ENCODE results near the gene GID8. TPM values are rescaled to one million over a fixed set of nuclear protein-coding genes. Genes with fewer than 3 reads are reported as not detected.

The GID8 gene
- total RNA-seq, 3 donors from 2014 or later: 42.7 to 52.9 (median 47.4) TPM

DNA sequence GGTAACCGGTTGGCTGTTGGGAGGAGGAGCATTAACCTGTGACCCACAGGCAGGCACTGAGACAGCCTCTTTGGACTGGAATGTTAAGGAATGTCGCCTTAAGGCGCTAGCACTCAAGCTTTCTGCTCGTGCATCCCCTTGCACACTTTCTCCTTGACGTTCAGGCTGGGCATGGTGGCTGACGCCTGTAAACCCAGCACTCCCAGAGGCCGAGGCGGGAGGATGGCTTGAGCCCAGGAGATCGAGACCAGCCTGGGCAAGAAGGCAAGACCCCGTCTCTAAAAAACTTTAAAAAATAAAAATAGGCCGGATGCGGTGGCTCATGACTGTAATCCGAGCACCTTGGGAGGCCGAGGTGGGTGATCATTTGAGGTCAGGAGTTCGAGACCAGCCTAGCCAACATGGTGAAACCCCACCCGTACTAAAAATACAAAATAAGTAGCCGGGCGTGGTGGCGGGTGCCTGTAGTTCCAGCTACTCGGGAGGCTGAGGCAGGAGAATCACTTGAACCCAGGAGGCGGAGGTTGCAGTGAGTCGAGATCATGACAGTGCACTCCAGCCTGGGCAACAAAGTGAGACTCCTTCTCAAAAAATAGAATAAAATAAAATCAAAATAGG, 1.9 kb upstream of the GID8 start:
- DNase-seq: no peak
- no peaks in the 10 kb centered on the region for H3K27me3 Mint-ChIP-seq (ENCODE audit: low read depth)
- H3K4me1 Mint-ChIP-seq (ENCODE audit: low read depth): peaks cover 40% of the 10 kb centered on the region
- no peak overlapping the region for H3K4me3 Mint-ChIP-seq
- no peaks in the 10 kb centered on the region for H3K9me3 Mint-ChIP-seq
- H3K36me3 Mint-ChIP-seq (ENCODE audit: insufficient read depth): peaks cover 9% of the 10 kb centered on the region
- ATAC-seq: no peak

DNA sequence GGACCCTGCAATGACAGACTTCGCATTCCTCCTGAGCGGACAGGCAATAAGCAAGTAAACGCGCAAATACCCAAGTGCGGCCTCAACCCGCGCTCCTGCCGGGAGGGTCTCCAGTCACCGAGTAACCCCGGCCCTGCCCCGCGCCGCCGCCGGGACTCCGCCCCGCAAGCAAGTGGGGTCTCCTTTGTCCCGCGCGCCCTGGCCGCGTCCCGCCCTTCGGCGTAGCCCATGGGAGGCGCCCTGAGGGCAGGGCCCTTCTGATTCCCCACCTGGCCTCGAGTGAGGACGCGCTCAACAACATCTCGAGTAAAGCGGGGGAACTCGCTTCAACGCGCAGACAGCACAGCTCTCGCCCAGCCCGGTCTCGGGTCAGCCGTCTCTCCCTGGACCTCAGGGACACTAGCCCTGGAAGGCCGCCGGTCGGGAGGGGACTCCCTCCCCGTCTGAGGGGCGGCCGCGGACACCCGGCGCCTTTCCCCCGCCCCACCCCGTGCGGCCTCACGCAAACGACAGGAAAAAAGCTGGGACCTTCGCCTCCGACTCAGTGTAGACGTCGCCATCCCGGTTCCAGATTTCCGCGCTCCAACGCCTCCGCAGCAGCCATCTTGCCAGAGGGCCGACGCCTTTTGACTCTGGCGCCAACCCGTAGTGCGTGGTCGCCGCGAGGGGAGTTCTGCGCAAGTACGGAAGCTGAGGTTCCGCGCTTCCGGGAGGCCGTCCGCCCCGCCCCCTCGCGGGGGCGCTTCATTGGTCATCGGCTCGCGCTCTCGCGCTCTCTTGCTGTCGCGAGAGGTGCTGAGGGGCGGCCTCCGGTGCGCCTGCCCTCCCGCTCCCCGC, 461 bp upstream of the GID8 start:
- Mint-ChIP-seq H3K4me3 (no peak overlapping the region), H3K27me3 (ENCODE audit: low read depth) (no peaks in the 10 kb centered on the region), H3K4me1 (ENCODE audit: low read depth) (peaks cover 42% of the 10 kb centered on the region), H3K36me3 (ENCODE audit: insufficient read depth) (peaks cover 16% of the 10 kb centered on the region), H3K9me3 (no peaks in the 10 kb centered on the region)
- ATAC-seq: peak; percentile 87 to 88
- DNase-seq: peak; percentile 97

DNA sequence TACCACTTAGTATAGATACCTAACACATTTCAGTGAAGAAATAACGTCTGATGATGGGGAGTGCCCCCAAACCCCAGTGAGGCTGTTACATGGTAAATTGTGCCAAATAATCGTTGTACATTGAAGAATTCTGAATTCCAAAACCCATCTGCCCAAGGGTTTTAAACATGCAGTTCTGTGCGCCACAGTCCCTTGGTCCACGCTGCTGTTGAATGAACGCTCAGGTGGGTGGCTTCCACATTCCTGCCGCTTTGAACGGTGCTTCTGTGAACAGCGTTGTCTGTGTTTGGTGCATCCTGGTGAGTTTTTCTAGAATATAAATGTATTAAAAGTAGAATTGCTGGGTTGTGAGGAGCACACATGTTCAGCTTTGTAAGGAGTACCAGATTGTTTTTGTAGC, 2.9 kb downstream of the GID8 start:
- no peak overlapping the region for H3K4me3 Mint-ChIP-seq
- peaks cover 25% of the 10 kb centered on the region for H3K36me3 Mint-ChIP-seq (ENCODE audit: insufficient read depth)
- peaks cover 33% of the 10 kb centered on the region for H3K4me1 Mint-ChIP-seq (ENCODE audit: low read depth)
- H3K9me3 Mint-ChIP-seq: no peaks in the 10 kb centered on the region
- DNase-seq (no peak), ATAC-seq (no peak)
- H3K27me3 Mint-ChIP-seq (ENCODE audit: low read depth): no peaks in the 10 kb centered on the region

DNA sequence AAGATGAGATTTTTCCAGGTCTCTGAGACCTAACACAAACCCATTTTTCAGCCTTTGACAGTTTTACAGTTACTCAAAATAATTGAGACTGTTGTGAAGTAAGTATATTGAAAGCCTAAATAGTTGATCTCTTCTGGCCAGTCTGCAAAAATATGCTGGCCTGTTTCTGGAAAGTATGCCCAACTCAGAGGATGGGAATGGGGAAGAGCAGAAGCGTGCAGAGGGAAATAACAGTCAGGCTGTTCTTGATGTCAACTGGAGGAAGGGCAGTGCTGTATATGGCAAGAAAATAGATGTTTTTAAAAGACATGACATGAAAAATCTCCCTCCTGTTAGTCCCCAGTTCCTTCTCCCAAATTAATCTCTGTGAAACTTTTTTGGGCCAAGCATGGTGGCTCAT, 3.8 kb downstream of the GID8 start:
- Mint-ChIP-seq H3K9me3 (no peaks in the 10 kb centered on the region), H3K36me3 (ENCODE audit: insufficient read depth) (peaks cover 25% of the 10 kb centered on the region), H3K4me3 (no peak overlapping the region), H3K27me3 (ENCODE audit: low read depth) (no peaks in the 10 kb centered on the region), H3K4me1 (ENCODE audit: low read depth) (peaks cover 30% of the 10 kb centered on the region)
- DNase-seq: no peak
- no peak for ATAC-seq

DNA sequence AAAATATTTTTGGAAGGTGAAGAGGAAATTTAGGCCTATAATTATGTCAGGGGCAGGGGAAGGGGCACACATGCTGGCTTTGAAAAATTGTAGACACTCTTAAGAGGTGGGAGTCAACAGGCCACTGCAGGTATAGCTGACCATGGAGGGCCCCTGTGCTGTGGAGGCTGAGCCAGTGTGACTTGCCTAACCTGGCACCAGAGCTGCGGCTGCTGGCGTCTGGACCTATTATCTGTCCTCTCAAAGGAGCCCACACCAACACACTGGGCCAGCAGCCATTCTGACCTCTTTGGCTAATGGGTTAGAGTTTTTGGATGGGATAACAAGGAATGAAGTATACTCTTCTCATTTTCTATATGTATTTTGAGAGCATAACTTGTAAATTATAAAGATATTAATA, 4.5 kb downstream of the GID8 start:
- H3K9me3 Mint-ChIP-seq: no peaks in the 10 kb centered on the region

DNA sequence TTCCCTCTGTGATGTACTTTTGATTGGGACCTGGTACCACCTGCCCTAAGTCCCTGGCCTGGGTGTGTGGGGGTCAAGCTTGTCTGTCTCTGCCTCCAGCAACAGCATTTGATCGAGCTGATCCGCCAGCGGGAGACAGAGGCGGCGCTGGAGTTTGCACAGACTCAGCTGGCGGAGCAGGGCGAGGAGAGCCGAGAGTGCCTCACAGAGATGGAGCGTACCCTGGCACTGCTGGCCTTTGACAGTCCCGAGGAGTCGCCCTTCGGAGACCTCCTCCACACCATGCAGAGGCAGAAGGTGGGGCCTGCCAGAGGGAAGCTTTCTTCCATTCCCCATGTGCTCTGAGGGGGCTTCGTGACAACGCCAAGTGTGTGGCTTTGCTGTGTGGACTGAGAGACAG, 5.4 kb downstream of the GID8 start:
- DNase-seq: no peak
- ATAC-seq: no peak
- no peaks in the 10 kb centered on the region for H3K9me3 Mint-ChIP-seq
- peaks cover 37% of the 10 kb centered on the region for H3K36me3 Mint-ChIP-seq (ENCODE audit: insufficient read depth)
- peaks cover 30% of the 10 kb centered on the region for H3K4me1 Mint-ChIP-seq (ENCODE audit: low read depth)
- no peaks in the 10 kb centered on the region for H3K27me3 Mint-ChIP-seq (ENCODE audit: low read depth)
- H3K4me3 Mint-ChIP-seq: no peak overlapping the region

More for the DNA sequence above, 4.5 kb downstream of the GID8 start:
- Mint-ChIP-seq H3K36me3 (ENCODE audit: insufficient read depth) (peaks cover 30% of the 10 kb centered on the region), H3K4me1 (ENCODE audit: low read depth) (peaks cover 30% of the 10 kb centered on the region), H3K4me3 (no peak overlapping the region), H3K27me3 (ENCODE audit: low read depth) (no peaks in the 10 kb centered on the region)
- ATAC-seq: no peak
- DNase-seq: no peak

DNA sequence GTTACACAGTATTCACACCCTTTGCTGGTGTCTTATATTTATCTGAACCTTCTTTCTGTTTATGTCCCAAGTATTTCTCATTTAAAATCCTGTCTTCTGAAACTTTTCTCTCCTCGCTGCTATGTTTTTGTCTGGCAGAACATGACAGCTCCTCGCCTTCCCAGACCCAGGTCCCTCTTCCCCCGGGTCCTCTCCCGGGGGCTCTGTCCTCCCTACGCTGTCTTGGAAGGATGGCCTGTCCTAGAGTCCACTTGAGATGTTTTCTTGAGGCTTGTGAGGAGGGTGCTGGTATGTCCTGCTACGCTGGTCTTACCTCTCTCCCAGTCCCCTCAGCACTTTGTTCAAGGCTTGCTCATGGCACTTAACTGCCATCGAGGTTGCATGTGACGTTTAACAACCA, 6.2 kb downstream of the GID8 start:
- DNase-seq (no peak), ATAC-seq (no peak)
- peaks cover 44% of the 10 kb centered on the region for H3K36me3 Mint-ChIP-seq (ENCODE audit: insufficient read depth)
- H3K4me1 Mint-ChIP-seq (ENCODE audit: low read depth): peaks cover 25% of the 10 kb centered on the region
- no peak overlapping the region for H3K4me3 Mint-ChIP-seq
- H3K27me3 Mint-ChIP-seq (ENCODE audit: low read depth): no peaks in the 10 kb centered on the region
- H3K9me3 Mint-ChIP-seq: no peaks in the 10 kb centered on the region

DNA sequence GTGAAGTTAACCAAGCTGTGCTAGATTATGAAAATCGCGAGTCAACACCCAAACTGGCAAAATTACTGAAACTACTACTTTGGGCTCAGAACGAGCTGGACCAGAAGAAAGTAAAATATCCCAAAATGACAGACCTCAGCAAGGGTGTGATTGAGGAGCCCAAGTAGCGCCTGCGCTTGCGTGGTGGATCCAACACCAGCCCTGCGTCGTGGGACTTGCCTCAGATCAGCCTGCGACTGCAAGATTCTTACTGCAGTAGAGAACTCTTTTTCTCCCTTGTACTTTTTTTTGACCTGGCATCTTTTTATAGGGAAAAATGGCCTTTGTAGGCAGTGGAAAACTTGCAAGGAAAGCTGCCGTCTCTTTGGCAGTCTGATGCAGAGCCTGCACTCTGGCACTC, 6.8 kb downstream of the GID8 start:
- Mint-ChIP-seq H3K4me1 (ENCODE audit: low read depth) (peaks cover 19% of the 10 kb centered on the region), H3K27me3 (ENCODE audit: low read depth) (no peaks in the 10 kb centered on the region), H3K9me3 (no peaks in the 10 kb centered on the region), H3K36me3 (ENCODE audit: insufficient read depth) (peaks cover 44% of the 10 kb centered on the region), H3K4me3 (no peak overlapping the region)
- no peak for ATAC-seq
- no peak for DNase-seq

DNA sequence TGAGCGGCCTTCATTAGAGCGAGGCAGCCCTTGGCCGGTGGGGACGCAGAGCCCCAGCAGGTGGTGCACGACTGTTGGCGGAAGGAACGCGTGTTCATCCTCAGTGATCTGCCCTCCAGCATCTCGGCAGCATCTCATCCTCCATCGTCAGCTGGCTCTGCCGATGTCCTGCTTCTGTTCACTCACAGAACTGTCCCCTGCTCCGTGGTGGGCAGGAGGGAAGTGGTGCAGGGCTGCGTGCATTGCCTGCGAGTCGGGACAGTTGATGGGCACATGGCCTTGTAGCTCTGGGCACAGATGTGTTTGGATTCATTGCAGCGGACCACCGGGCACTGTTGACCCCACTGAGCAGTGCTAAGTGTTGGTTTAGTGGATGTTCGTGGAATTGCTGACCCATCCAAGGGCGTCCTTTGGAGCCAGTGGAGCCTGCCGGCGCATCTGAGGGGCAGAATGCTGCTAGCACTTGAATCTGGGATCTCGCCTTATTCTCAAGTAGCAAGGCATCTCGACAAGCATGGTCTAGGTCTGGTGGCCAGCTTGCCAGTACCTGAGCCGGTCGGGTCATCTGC, 7.9 kb downstream of the GID8 start:
- Mint-ChIP-seq H3K27me3 (ENCODE audit: low read depth) (no peaks in the 10 kb centered on the region), H3K9me3 (no peaks in the 10 kb centered on the region), H3K36me3 (ENCODE audit: insufficient read depth) (peaks cover 51% of the 10 kb centered on the region), H3K4me3 (no peak overlapping the region), H3K4me1 (ENCODE audit: low read depth) (peaks cover 13% of the 10 kb centered on the region)
- ATAC-seq (no peak), DNase-seq (no peak)

DNA sequence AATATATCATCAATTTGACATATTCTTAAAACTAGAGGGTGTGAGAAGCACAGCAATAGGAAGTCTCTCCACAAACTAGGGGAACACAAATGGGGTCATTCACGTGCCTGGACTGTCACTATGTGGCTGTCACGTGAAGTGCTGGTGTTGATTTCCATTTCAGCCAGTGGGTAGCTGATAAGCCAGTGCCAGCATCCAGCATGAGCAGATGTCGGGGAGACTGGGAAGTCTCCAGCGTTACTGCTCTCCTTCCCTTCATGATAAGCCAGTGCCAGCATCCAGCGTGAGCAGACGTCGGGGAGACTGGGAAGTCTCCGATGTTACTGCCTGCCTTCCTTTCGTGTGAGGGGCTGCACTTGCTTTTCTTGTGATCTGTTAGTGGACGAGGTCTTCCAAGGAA, 9.0 kb downstream of the GID8 start:
- no peak for ATAC-seq
- Mint-ChIP-seq H3K4me1 (ENCODE audit: low read depth) (peaks cover 5% of the 10 kb centered on the region), H3K9me3 (no peaks in the 10 kb centered on the region), H3K4me3 (no peak overlapping the region), H3K27me3 (ENCODE audit: low read depth) (no peaks in the 10 kb centered on the region), H3K36me3 (ENCODE audit: insufficient read depth) (peaks cover 44% of the 10 kb centered on the region)
- no peak for DNase-seq

DNA sequence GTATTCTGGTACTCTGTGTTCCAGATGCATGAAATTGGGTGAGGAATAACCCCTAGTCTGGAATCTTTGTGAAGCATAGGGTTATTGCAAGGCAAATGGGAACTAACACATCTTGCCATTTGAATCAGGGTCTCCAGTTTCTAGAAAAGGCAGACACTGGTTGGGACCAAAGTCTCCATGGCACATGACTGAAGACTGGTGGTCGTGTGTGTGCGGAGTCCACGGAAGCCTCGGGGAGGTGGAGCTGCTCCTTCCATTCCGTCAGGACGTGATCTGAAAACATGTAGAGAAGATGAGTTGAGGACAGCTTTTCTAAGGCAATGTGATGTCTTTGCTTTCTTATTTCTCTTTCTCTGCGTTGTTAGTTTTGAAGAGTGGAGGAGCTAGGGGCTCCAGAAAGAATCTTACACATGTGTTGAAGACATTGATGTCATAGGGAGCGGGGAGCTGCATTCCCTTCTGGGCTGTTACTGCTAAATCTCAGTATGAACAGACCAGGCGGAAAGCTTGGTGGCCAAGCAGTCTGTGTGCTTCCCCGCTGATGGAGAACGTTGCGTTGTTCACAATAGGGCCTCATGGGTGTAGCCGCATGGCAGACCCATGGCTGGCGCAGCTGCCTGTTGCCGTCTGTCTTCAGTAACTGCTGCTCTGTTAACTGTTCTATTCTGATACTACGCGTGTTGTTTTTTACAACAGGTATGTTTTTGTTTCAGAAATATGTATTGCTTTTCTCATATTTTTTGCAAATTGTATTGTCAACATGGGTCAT, 9.8 kb downstream of the GID8 start:
- H3K36me3 Mint-ChIP-seq (ENCODE audit: insufficient read depth): peaks cover 41% of the 10 kb centered on the region
- ATAC-seq (no peak), DNase-seq (no peak)
- no peak overlapping the region for H3K4me3 Mint-ChIP-seq
- no peaks in the 10 kb centered on the region for H3K27me3 Mint-ChIP-seq (ENCODE audit: low read depth)
- peaks cover 10% of the 10 kb centered on the region for H3K4me1 Mint-ChIP-seq (ENCODE audit: low read depth)
- no peaks in the 10 kb centered on the region for H3K9me3 Mint-ChIP-seq

DNA sequence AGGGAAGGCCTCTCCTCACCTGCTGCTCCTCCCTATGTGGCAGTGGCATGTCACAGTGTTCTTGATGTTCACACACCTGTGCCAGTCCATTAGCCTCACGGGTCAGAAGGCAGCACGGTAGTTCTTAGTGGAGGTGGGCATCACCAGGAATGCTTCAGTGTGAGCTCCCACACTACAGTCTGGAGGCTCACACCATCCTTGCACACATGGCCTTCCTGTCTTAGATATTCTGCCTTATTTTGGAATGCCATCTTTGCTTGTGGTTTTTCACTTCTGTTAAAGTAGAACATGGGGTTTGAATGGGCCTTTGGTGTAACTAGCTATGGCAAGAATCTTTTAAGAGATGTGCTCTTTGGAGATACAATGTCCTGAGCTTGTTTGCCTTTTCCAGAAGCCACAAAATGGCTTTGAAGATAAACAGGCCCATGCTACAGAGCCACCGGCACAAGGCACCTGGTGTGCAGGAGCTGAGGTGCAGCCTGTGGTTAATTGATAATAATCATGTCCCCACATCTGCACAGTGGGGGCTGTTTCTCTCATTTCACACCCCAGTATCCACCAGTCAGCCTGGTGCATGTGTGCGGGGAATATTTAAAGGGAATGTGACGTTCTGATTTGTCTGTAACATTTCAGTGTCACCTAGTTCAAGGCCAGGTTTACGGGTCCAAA, 11.3 kb downstream of the GID8 start:
- DNase-seq (no peak), ATAC-seq (no peak)
- Mint-ChIP-seq H3K4me3 (no peak overlapping the region), H3K4me1 (ENCODE audit: low read depth) (peaks cover 24% of the 10 kb centered on the region), H3K27me3 (ENCODE audit: low read depth) (no peaks in the 10 kb centered on the region), H3K36me3 (ENCODE audit: insufficient read depth) (peaks cover 36% of the 10 kb centered on the region), H3K9me3 (no peaks in the 10 kb centered on the region)

DNA sequence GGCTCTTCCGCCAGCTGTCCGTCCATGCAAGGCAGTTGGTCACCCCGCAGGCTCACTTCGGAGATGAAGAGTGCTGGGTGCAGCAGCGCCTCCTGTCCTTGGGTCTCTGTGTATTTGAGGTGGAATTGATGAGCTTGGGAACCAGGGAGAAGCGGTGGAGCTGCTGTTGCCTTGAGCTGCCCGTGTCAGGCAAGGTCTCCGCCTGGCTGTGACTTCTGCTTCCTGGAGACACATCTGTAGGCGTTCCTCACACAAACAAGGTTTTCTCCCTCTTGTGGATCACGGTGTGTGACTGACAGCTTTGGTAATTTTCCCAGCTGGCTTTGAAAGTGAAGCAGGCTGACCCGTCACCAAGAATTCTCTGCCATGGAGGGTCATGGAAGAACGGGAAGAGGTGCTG, 12.0 kb downstream of the GID8 start:
- Mint-ChIP-seq H3K4me3 (no peak overlapping the region), H3K4me1 (ENCODE audit: low read depth) (peaks cover 28% of the 10 kb centered on the region), H3K36me3 (ENCODE audit: insufficient read depth) (peaks cover 29% of the 10 kb centered on the region), H3K9me3 (no peaks in the 10 kb centered on the region), H3K27me3 (ENCODE audit: low read depth) (no peaks in the 10 kb centered on the region)
- ATAC-seq (no peak), DNase-seq (no peak)

DNA sequence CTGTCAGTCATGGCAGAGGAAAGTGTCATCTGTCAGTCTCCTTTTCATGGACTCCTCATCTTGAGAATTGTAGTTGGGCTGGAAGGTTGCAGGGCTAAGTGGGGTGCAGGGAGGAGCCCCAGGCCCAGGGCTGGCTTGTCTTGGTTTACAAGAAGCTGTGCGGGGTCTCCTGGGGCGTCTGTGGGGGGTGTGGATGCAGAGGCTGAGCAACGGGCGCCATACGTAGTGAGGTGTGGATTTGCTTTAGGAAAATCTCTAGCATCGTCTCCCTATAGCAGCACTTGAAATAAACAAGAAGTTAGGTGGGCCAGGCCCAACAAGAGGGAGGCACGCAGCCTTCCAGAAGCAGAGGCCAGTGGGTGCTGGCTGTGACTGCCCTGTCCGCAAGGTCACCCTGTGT, 12.8 kb downstream of the GID8 start:
- ATAC-seq (no peak), DNase-seq (no peak)
- H3K9me3 Mint-ChIP-seq: no peaks in the 10 kb centered on the region
- H3K4me1 Mint-ChIP-seq (ENCODE audit: low read depth): peaks cover 28% of the 10 kb centered on the region
- no peaks in the 10 kb centered on the region for H3K27me3 Mint-ChIP-seq (ENCODE audit: low read depth)
- H3K36me3 Mint-ChIP-seq (ENCODE audit: insufficient read depth): peaks cover 28% of the 10 kb centered on the region
- H3K4me3 Mint-ChIP-seq: no peak overlapping the region
